Sigmoid colon (tissue), 7 donors: Measurements from ENCODE around the gene GUCA1A. TPM values are rescaled to one million over a fixed set of nuclear protein-coding genes. Genes with fewer than 3 reads are reported as not detected.
"Not testable (repeated sequence)": the region's sequence is repeated elsewhere in the genome, so short reads cannot be mapped to it uniquely, and the experiment has no call there.

Experiments
- DNase-seq: peaks from one replicate; pipeline ENCODE4 v3.0.0-alpha.2; 2019
- H3K27ac ChIP-seq, 4 donors: fragments of 200-600 bp; sonication (generic); one replicate each; pipeline ENCODE4 v1.5.1; 2016 to 2019; ENCODE audit warnings: mild to moderate bottlenecking in 1 of 4
- H3K27me3 ChIP-seq, 3 donors: fragments of 200-600 bp; sonication (generic); one replicate each; pipeline ENCODE4 v1.5.1; 2019; ENCODE audit warnings: mild to moderate bottlenecking in 1 of 3
- H3K36me3 ChIP-seq, 4 donors: fragments of 200-600 bp; sonication (generic); one replicate each; pipeline ENCODE4 v1.5.1; 2016 to 2019
- H3K4me1 ChIP-seq, 4 donors: fragments of 200-600 bp; sonication (generic); one replicate each; pipeline ENCODE4 v1.5.1; 2017 to 2019
- H3K4me3 ChIP-seq, 4 donors: fragments of 200-600 bp; sonication (generic); one replicate each; pipeline ENCODE4 v1.5.1; 2017 to 2019; ENCODE audit warnings: mild to moderate bottlenecking in 2 of 4, moderate library complexity in 1 of 4
- H3K9me3 ChIP-seq, 4 donors: fragments of 200-600 bp in 3 of 4; sonication (generic) in 3 of 4; one replicate each; pipeline versions ENCODE4 v1.5.1 to v1.6.1; 2013 to 2019
- CTCF ChIP-seq, 4 experiments: fragments of 450-650 bp in 3 of 4; fragments of 200-600 bp in 1 of 4; IDR thresholded peaks; one replicate each; pipeline ENCODE4 v1.5.1; 2016 to 2019; ENCODE audit warnings: antibody characterized with exemption in 4 of 4, mild to moderate bottlenecking in 3 of 4, moderate library complexity in 2 of 4
- EP300 ChIP-seq, 4 donors: sonication (generic); formaldehyde crosslinking; IDR thresholded peaks; one replicate each; pipeline ENCODE4 v1.6.1; 2017; ENCODE audit warnings: antibody characterized with exemption in 4 of 4
- POLR2A ChIP-seq, 2 donors: fragments of 450-650 bp; IDR thresholded peaks; one replicate each; pipeline ENCODE4 v1.6.1; 2016; ENCODE audit warnings: antibody characterized with exemption in 2 of 2, mild to moderate bottlenecking in 2 of 2, moderate library complexity in 2 of 2
- POLR2AphosphoS5 ChIP-seq, 4 donors: sonication (generic); formaldehyde crosslinking; IDR thresholded peaks; one replicate each; pipeline ENCODE4 v1.6.1; 2017; ENCODE audit warnings: antibody characterized with exemption in 4 of 4
- WGBS, 2 donors: extraction: QIAGEN DNeasy Blood & Tissue Kit; methylation state at CpG; one replicate each; pipeline ENCODE4 v1.1.7; 2013; 5-methylcytosine and 5-hydroxymethylcytosine counted together
- intact Hi-C: fragments of 100-400 bp; cut with DNase I; formaldehyde crosslinking; loops from one replicate; pipeline ENCODE4 v1.15.1; 2023
- polyA plus RNA-seq, 3 donors: library from polyadenylated mRNA; stranded (reverse); fragments of 200-250 nt; gene quantifications; one replicate each; pipeline ENCODE4 v1.2.3, GENCODE V29; 2013
- total RNA-seq, 4 donors: library from RNA; depleted of rRNA; stranded (reverse); fragments of >200 nt; gene quantifications; one replicate each; pipeline ENCODE4 v1.1.0, GENCODE V29; 2016
- donor health status: healthy with polysubstance abuse.
- donor health status: Bipolar disorder and iron deficiency.
- donor health status: healthy.

The GUCA1A gene
- total and polyA plus RNA-seq, 7 donors, result 0.15 to 0.36 TPM; not detected in 5

- no peaks in the 10 kb centered on the region for H3K9me3 ChIP-seq
- WGBS, 2 donors, result 26 to 53% methylated on average over 3 of the region's 3 CpGs
- TF ChIP-seq CTCF (IDR thresholded peaks at IDR 0.05) (no peak), POLR2AphosphoS5 (IDR thresholded peaks at IDR 0.05) (no peak), EP300 (IDR thresholded peaks at IDR 0.05) (no peak), POLR2A (IDR thresholded peaks at IDR 0.05) (no peak)
- H3K36me3 ChIP-seq, result no peaks in the 10 kb centered on the region
- intact Hi-C loops, result no loop called here
- H3K4me3 ChIP-seq, result no peak overlapping the region
- H3K27ac ChIP-seq, result no peak overlapping the region
- DNase-seq, result no peak
- no peaks in the 10 kb centered on the region for H3K4me1 ChIP-seq
- peaks cover 0 to 11% (median 0%) of the 10 kb centered on the region in 3 donors for H3K27me3 ChIP-seq
Observed at GRCh38 chr6:42148058-42148457, 25.1 kb upstream of the GUCA1A start.

GRCh38 chr6:42150254-42150653 is 22.9 kb upstream of the GUCA1A start:
- DNase-seq, result no peak

GRCh38 chr6:42152024-42152423 is 21.1 kb upstream of the GUCA1A start:
- 86 to 92% methylated on average over 8 of the region's 8 CpGs for WGBS, 2 donors
- no peak for DNase-seq
- Histone ChIP-seq H3K36me3 (no peaks in the 10 kb centered on the region), H3K9me3 (no peaks in the 10 kb centered on the region), H3K27ac (no peak overlapping the region), H3K4me1 (no peaks in the 10 kb centered on the region), H3K4me3 (no peak overlapping the region), H3K27me3 (no peaks in the 10 kb centered on the region)
- TF ChIP-seq POLR2AphosphoS5 (IDR thresholded peaks at IDR 0.05), result no peak
- intact Hi-C loops, result no loop called here

More at GRCh38 chr6:42150254-42150653, 22.9 kb upstream of the GUCA1A start:
- Histone ChIP-seq H3K27ac (no peak overlapping the region), H3K9me3 (no peaks in the 10 kb centered on the region), H3K4me1 (no peaks in the 10 kb centered on the region), H3K4me3 (no peak overlapping the region), H3K36me3 (no peaks in the 10 kb centered on the region), H3K27me3 (no peaks in the 10 kb centered on the region)
- intact Hi-C loops, result no loop called here
- 90 to 95% methylated on average over 8 of the region's 8 CpGs for WGBS, 2 donors
- no peak for TF ChIP-seq POLR2AphosphoS5 (IDR thresholded peaks at IDR 0.05)
- TF ChIP-seq EP300 (IDR thresholded peaks at IDR 0.05), result no peak
- no peak for TF ChIP-seq POLR2A (IDR thresholded peaks at IDR 0.05)
- no peak for TF ChIP-seq CTCF (IDR thresholded peaks at IDR 0.05)

- WGBS, 2 donors, result 90 to 93% methylated on average over 3 to 4 of the region's 4 CpGs
- H3K9me3 ChIP-seq, H3K27ac ChIP-seq, DNase-seq, H3K27me3 ChIP-seq, H3K4me3 ChIP-seq, intact Hi-C loops, H3K4me1 ChIP-seq, H3K36me3 ChIP-seq: not testable (repeated sequence)
Observed at GRCh38 chr6:42152528-42153213, 20.5 kb upstream of the GUCA1A start.

- TF ChIP-seq POLR2A (IDR thresholded peaks at IDR 0.05) (no peak), POLR2AphosphoS5 (IDR thresholded peaks at IDR 0.05) (no peak), EP300 (IDR thresholded peaks at IDR 0.05) (no peak), CTCF (IDR thresholded peaks at IDR 0.05) (no peak)
- Histone ChIP-seq H3K4me3 (no peak overlapping the region), H3K4me1 (peaks cover 0 to 6% (median 2%) of the 10 kb centered on the region in 4 donors), H3K36me3 (no peaks in the 10 kb centered on the region), H3K27me3 (no peaks in the 10 kb centered on the region), H3K9me3 (no peaks in the 10 kb centered on the region), H3K27ac (no peak overlapping the region)
- intact Hi-C loops, result no loop called here
- 23 to 60% methylated on average over 5 of the region's 5 CpGs for whole genome bisulfite sequencing, 2 donors
- no peak for DNase-seq
Observed at GRCh38 chr6:42153921-42154320, 19.2 kb upstream of the GUCA1A start.
